SK-N-MC (cell line): Measurements from ENCODE around the gene AMBRA1.

Experiments
- EZH2 ChIP-seq: fragments of 200-600 bp; sonication (generic); IDR thresholded peaks from one replicate; pipeline ENCODE4 v1.6.1; 2017; ENCODE audit warnings: antibody characterized with exemption
- POLR2AphosphoS5 ChIP-seq: IDR thresholded peaks from 2 replicates; pipeline ENCODE4 v1.6.1; 2012; ENCODE audit warnings: mild to moderate bottlenecking, low read depth, low read length, borderline replicate concordance

- TF ChIP-seq POLR2AphosphoS5: no peak
- TF ChIP-seq EZH2: no peak
Measured at GRCh38 chr11:46599340-46600193, 5.7 kb upstream of the AMBRA1 start.
